IMR-90 (cell line): ENCODE results near the gene RAPGEF2. TPM values are rescaled to one million over a fixed set of nuclear protein-coding genes. Genes with fewer than 3 reads are reported as not detected.

ENCODE experiments used
- ATAC-seq: fragments of 200-7000 bp; cut with Tn5 transposase; 2 replicates; pipeline ENCODE4 v1.9.1; 2020; ENCODE audit warnings: low read depth, mild to moderate bottlenecking, moderate library complexity
- BruUV-seq: library from RNA; stranded (reverse); fragments of 400-500 nt; replicated peaks from 2 replicates; lab custom pipeline; 2021; lab: Mats Ljungman, UMichigan
- CTCF ChIA-PET: fragments of 300-600 bp; formaldehyde crosslinking; extraction: SDS; loops from one replicate; lab custom pipeline; 2021; ENCODE audit warnings: antibody characterized with exemption; lab: Yijun Ruan, JAX
- POLR2A ChIA-PET: fragments of 300-600 bp; sonication (Branson Sonifier 250); formaldehyde crosslinking; loops from one replicate; lab custom pipeline; 2022; ENCODE audit warnings: antibody characterized with exemption; ENCODE audit not compliant: unreplicated experiment; lab: Charles Lee
- DNase-seq: peaks from one replicate; pipeline ENCODE4 v3.0.0; 2013
- H2AFZ ChIP-seq: replicated peaks from 2 replicates; pipeline ENCODE3; 2013; ENCODE audit warnings: low read length, mild to moderate bottlenecking; ENCODE audit not compliant: poor library complexity
- H2AK5ac ChIP-seq: 2 replicates; pipeline ENCODE4 v1.6.1; 2013; ENCODE audit warnings: low read depth, low read length, inconsistent platforms
- H2AK9ac ChIP-seq: replicated peaks from 2 replicates; pipeline ENCODE3; 2013; ENCODE audit warnings: mild to moderate bottlenecking, low read depth, low read length, moderate library complexity; ENCODE audit not compliant: poor library complexity
- H2BK120ac ChIP-seq: 2 replicates; pipeline ENCODE4 v1.6.1; 2013; ENCODE audit warnings: low read depth, low read length, inconsistent platforms
- H2BK15ac ChIP-seq: 3 replicates; pipeline ENCODE4 v1.6.1; 2013; ENCODE audit warnings: low read depth, low read length, inconsistent platforms
- H2BK20ac ChIP-seq: 2 replicates; pipeline ENCODE4 v1.6.1; 2013; ENCODE audit warnings: low read depth, mild to moderate bottlenecking, inconsistent platforms, low read length, moderate library complexity
- H2BK5ac ChIP-seq: 2 replicates; pipeline ENCODE4 v1.6.1; 2013; ENCODE audit warnings: mild to moderate bottlenecking, low read depth, low read length, inconsistent platforms; ENCODE audit not compliant: poor library complexity, severe bottlenecking
- H3K14ac ChIP-seq: replicated peaks from 2 replicates; pipeline ENCODE4 v1.6.1; 2013; ENCODE audit warnings: low read depth, low read length, inconsistent platforms
- H3K18ac ChIP-seq: 2 replicates; pipeline ENCODE4 v1.6.1; 2013; ENCODE audit warnings: low read depth, low read length, control low read depth
- H3K23ac ChIP-seq: 2 replicates; pipeline ENCODE4 v1.6.1; 2013; ENCODE audit warnings: low read depth, low read length, inconsistent platforms
- H3K27ac ChIP-seq: 2 replicates; pipeline ENCODE4 v1.5.1; 2013; ENCODE audit warnings: mild to moderate bottlenecking, control low read depth, low read length; ENCODE audit not compliant: insufficient read depth
- H3K27me3 ChIP-seq: 2 replicates; pipeline ENCODE4 v1.6.1; 2013; ENCODE audit warnings: low read length; ENCODE audit not compliant: control insufficient read depth, insufficient read depth
- H3K36me3 ChIP-seq: 2 replicates; pipeline ENCODE4 v1.6.1; 2013; ENCODE audit warnings: low read length, mixed read lengths; ENCODE audit not compliant: control insufficient read depth, insufficient read depth
- H3K4ac ChIP-seq: 2 replicates; pipeline ENCODE4 v1.6.1; 2013; ENCODE audit warnings: low read depth, low read length, inconsistent platforms
- H3K4me1 ChIP-seq: 2 replicates; pipeline ENCODE4 v1.6.1; 2013; ENCODE audit warnings: low read length, mixed read lengths; ENCODE audit not compliant: control insufficient read depth, insufficient read depth
- H3K4me2 ChIP-seq: 2 replicates; pipeline ENCODE4 v1.6.1; 2013; ENCODE audit warnings: low read depth, mild to moderate bottlenecking, control low read depth, low read length, moderate library complexity
- H3K4me3 ChIP-seq: 2 replicates; pipeline ENCODE4 v1.5.1; 2013; ENCODE audit warnings: low read depth, mild to moderate bottlenecking, control low read depth, low read length, moderate library complexity; ENCODE audit not compliant: insufficient read depth
- H3K56ac ChIP-seq: 2 replicates; pipeline ENCODE4 v1.6.1; 2013; ENCODE audit warnings: low read length, inconsistent platforms; ENCODE audit not compliant: insufficient read depth; ENCODE audit errors: extremely low read depth
- H3K79me1 ChIP-seq, 2 experiments: 2 replicates each; pipeline ENCODE4 v1.6.1; 2013; ENCODE audit warnings: low read length in 2 of 2, inconsistent platforms in 1 of 2, low read depth in 1 of 2
- H3K9ac ChIP-seq: 2 replicates; pipeline ENCODE4 v1.6.1; 2013; ENCODE audit warnings: low read depth, low read length, control low read depth
- H3K9me1 ChIP-seq: 2 replicates; pipeline ENCODE4 v1.6.1; 2013; ENCODE audit warnings: low read length, inconsistent platforms; ENCODE audit not compliant: insufficient read depth
- H3K9me3 ChIP-seq: 2 replicates; pipeline ENCODE4 v1.6.1; 2013; ENCODE audit warnings: low read length; ENCODE audit not compliant: control insufficient read depth, insufficient read depth
- H4K20me1 ChIP-seq: 2 replicates; pipeline ENCODE4 v1.6.1; 2013; ENCODE audit warnings: low read length, inconsistent platforms; ENCODE audit not compliant: insufficient read depth
- H4K5ac ChIP-seq: 2 replicates; pipeline ENCODE4 v1.6.1; 2013; ENCODE audit warnings: mild to moderate bottlenecking, low read depth, low read length, control low read depth
- H4K8ac ChIP-seq, 2 experiments: 2 replicates each; pipeline ENCODE4 v1.6.1; 2013; ENCODE audit warnings: low read depth in 2 of 2, low read length in 2 of 2, control low read depth in 1 of 2, inconsistent platforms in 1 of 2
- H4K91ac ChIP-seq: 2 replicates; pipeline ENCODE4 v1.6.1; 2013; ENCODE audit warnings: low read depth, low read length, inconsistent platforms; ENCODE audit not compliant: insufficient read depth
- BHLHE40 ChIP-seq: fragments of 150-350 bp; IDR thresholded peaks from 2 replicates; pipeline ENCODE4 v1.6.1; 2016; ENCODE audit warnings: mild to moderate bottlenecking, low read depth, low read length
- CEBPB ChIP-seq: IDR thresholded peaks from 2 replicates; pipeline ENCODE4 v1.6.1; 2012; ENCODE audit warnings: low read depth, low read length, improper control_type of control experiment
- CHD1 ChIP-seq: IDR thresholded peaks from 2 replicates; pipeline ENCODE4 v1.6.1; 2012; ENCODE audit warnings: low read depth, low read length, improper control_type of control experiment
- FOS ChIP-seq: fragments of 150-350 bp; IDR thresholded peaks from 2 replicates; pipeline ENCODE4 v1.6.1; 2016; ENCODE audit warnings: low read depth, low read length
- MAFK ChIP-seq: IDR thresholded peaks from 2 replicates; pipeline ENCODE4 v1.6.1; 2012; ENCODE audit warnings: low read depth, low read length, improper control_type of control experiment
- MAZ ChIP-seq: IDR thresholded peaks from 2 replicates; pipeline ENCODE4 v1.6.1; 2012; ENCODE audit warnings: low read depth, mild to moderate bottlenecking, low read length, improper control_type of control experiment, moderate library complexity, borderline replicate concordance
- MXI1 ChIP-seq: IDR thresholded peaks from 2 replicates; pipeline ENCODE4 v1.6.1; 2012; ENCODE audit warnings: low read depth, mild to moderate bottlenecking, low read length, moderate library complexity, borderline replicate concordance
- NFE2L2 ChIP-seq: fragments of 150-350 bp; IDR thresholded peaks from 2 replicates; pipeline ENCODE4 v1.6.1; 2016; ENCODE audit warnings: low read depth, mild to moderate bottlenecking, low read length
- POLR2A ChIP-seq: IDR thresholded peaks from 2 replicates; pipeline ENCODE4 v1.6.1; 2012; ENCODE audit warnings: mild to moderate bottlenecking, low read depth, low read length
- RAD21 ChIP-seq: IDR thresholded peaks from 2 replicates; pipeline ENCODE4 v1.6.1; 2012; ENCODE audit warnings: low read length, improper control_type of control experiment
- RCOR1 ChIP-seq: IDR thresholded peaks from 2 replicates; pipeline ENCODE4 v1.6.1; 2012; ENCODE audit warnings: mild to moderate bottlenecking, low read length, improper control_type of control experiment; ENCODE audit not compliant: insufficient replicate concordance
- RFX5 ChIP-seq: IDR thresholded peaks from 2 replicates; pipeline ENCODE4 v1.8.0; 2012; ENCODE audit warnings: low read depth, mild to moderate bottlenecking, low read length, moderate library complexity
- SMC3 ChIP-seq: fragments of 150-350 bp; IDR thresholded peaks from 2 replicates; pipeline ENCODE4 v1.6.1; 2016; ENCODE audit warnings: low read depth, mild to moderate bottlenecking, antibody characterized with exemption, low read length, moderate library complexity
- WGBS, 2 experiments: methylation state at CpG; one replicate each; pipeline versions ENCODE4 v1.1.5 to v1.1.7; 2013; ENCODE audit warnings: missing lambda C conversion rate in 2 of 2; ENCODE audit not compliant: insufficient read length in 1 of 2; ENCODE audit errors: extremely low coverage in 2 of 2; 5-methylcytosine and 5-hydroxymethylcytosine counted together
- dilution Hi-C: fragments of 300-500 bp; cut with HindIII; formaldehyde crosslinking; loops from one replicate; pipeline ENCODE4 v1.14.3; 2018; ENCODE audit warnings: low sequenced_read_pairs; ENCODE audit not compliant: unreplicated experiment
- in situ Hi-C: fragments of 300-500 bp; cut with MboI; formaldehyde crosslinking; loops from 3 replicates; pipeline ENCODE4 v1.14.3; 2019; ENCODE audit warnings: low sequenced_read_pairs, inconsistent platforms, mixed read lengths
- intact Hi-C: fragments of 100-400 bp; cut with micrococcal nuclease; formaldehyde crosslinking; loops from 2 replicates; pipeline ENCODE4 v1.10.0; 2022
- polyA plus RNA-seq, 3 experiments: library from polyadenylated mRNA; depleted of rRNA; stranded (reverse); fragments of >200 nt; gene quantifications; 2 replicates each; pipeline ENCODE4 v1.2.3, GENCODE V29; 2012; ENCODE audit warnings: low replicate concordance in 1 of 3
- total RNA-seq: library from RNA; depleted of rRNA; stranded (reverse); fragments of >200 nt; gene quantifications from 2 replicates; pipeline ENCODE4 v1.2.3, GENCODE V29; 2012
- TF ChIP-seq, protein P1 (sequence below): conservative IDR thresholded peaks from 2 replicates; pipeline ENCODE4 v1.5.1; 2012; ENCODE audit warnings: mild to moderate bottlenecking, low read depth, low read length, improper control_type of control experiment
- TF ChIP-seq, protein P2 (sequence below): fragments of 150-350 bp; IDR thresholded peaks from 2 replicates; pipeline ENCODE4 v1.6.1; 2016; ENCODE audit warnings: low read depth, mild to moderate bottlenecking, low read length, moderate library complexity, borderline replicate concordance
- TF ChIP-seq, protein P3 (sequence below): fragments of 150-350 bp; IDR thresholded peaks from 2 replicates; pipeline ENCODE4 v1.6.1; 2017; ENCODE audit warnings: mild to moderate bottlenecking, antibody characterized with exemption, low read length, low read depth

The RAPGEF2 gene
- total and polyA plus RNA-seq, 2 of the 4 experiments (the other 2 are of a cell fraction) = 27.6 to 109 TPM

DNA sequence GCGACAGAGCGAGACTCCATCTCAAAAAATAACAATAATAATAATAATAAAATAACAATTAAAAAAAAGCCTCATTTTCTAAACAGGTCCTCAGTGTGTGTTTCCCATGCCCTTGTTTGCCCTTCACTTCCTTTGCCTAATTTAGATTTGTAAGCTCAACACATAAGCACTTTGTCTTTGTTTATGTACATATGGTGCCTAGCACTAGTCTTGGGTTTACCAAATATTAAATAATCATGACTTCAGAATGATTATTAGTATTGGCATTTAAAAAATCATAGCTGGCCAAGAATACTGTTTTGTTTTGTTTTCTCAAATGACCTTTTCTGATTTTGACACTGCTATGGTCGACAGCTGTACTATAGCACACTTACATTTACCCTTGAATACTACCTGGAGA is 6.4 kb upstream of the RAPGEF2 start:
- no peak overlapping the region for H3K27ac ChIP-seq
- no peak for DNase-seq
- no peaks in the 10 kb centered on the region for H3K4me1 ChIP-seq
- POLR2A ChIA-PET = no interaction called here
- no peaks in the 10 kb centered on the region for H3K36me3 ChIP-seq
- intact Hi-C loops (no loop called here), in situ Hi-C loops (no loop called here), dilution Hi-C loops (no loop called here)
- H3K9me3 ChIP-seq = no peaks in the 10 kb centered on the region
- ATAC-seq = no peak
- WGBS, 2 experiments = no CpG with 5 or more reads among the region's 3 CpGs
- no peak overlapping the region for H2AFZ ChIP-seq
- no TSS peak for BruUV-seq
- no peak overlapping the region for H2BK15ac ChIP-seq
- no peak overlapping the region for H2BK20ac ChIP-seq
- no peak overlapping the region for H3K4me3 ChIP-seq
- no peak overlapping the region for H4K8ac ChIP-seq
- H3K27me3 ChIP-seq = peaks cover 9% of the 10 kb centered on the region
- H4K20me1 ChIP-seq = no peaks in the 10 kb centered on the region
- H2BK120ac ChIP-seq = no peak overlapping the region
- no peak overlapping the region for H3K14ac ChIP-seq
- H3K23ac ChIP-seq = no peak overlapping the region
- H3K79me1 ChIP-seq = no peaks in the 10 kb centered on the region
- no peak overlapping the region for H3K4me2 ChIP-seq
- CTCF ChIA-PET = interaction anchor here (1.0 kb wide), 1 partner anchor 10 kb away, joined by 3 read pairs; no protein-coding TSS in a partner anchor
- H3K18ac ChIP-seq = no peak overlapping the region
- H2BK5ac ChIP-seq = no peak overlapping the region
- no peak overlapping the region for H3K9ac ChIP-seq
- no peak overlapping the region for H3K4ac ChIP-seq
- no peak for TF ChIP-seq MAZ
- no peak for TF ChIP-seq SMC3
- TF ChIP-seq CHD1 = no peak
- no peak for TF ChIP-seq RAD21
- TF ChIP-seq, protein P1, sequence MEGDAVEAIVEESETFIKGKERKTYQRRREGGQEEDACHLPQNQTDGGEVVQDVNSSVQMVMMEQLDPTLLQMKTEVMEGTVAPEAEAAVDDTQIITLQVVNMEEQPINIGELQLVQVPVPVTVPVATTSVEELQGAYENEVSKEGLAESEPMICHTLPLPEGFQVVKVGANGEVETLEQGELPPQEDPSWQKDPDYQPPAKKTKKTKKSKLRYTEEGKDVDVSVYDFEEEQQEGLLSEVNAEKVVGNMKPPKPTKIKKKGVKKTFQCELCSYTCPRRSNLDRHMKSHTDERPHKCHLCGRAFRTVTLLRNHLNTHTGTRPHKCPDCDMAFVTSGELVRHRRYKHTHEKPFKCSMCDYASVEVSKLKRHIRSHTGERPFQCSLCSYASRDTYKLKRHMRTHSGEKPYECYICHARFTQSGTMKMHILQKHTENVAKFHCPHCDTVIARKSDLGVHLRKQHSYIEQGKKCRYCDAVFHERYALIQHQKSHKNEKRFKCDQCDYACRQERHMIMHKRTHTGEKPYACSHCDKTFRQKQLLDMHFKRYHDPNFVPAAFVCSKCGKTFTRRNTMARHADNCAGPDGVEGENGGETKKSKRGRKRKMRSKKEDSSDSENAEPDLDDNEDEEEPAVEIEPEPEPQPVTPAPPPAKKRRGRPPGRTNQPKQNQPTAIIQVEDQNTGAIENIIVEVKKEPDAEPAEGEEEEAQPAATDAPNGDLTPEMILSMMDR = no peak
- TF ChIP-seq RCOR1 = no peak
- TF ChIP-seq, protein P2, sequence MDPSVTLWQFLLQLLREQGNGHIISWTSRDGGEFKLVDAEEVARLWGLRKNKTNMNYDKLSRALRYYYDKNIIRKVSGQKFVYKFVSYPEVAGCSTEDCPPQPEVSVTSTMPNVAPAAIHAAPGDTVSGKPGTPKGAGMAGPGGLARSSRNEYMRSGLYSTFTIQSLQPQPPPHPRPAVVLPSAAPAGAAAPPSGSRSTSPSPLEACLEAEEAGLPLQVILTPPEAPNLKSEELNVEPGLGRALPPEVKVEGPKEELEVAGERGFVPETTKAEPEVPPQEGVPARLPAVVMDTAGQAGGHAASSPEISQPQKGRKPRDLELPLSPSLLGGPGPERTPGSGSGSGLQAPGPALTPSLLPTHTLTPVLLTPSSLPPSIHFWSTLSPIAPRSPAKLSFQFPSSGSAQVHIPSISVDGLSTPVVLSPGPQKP = no peak
- TF ChIP-seq RFX5 = no peak
- TF ChIP-seq NFE2L2 = no peak
- no peak for TF ChIP-seq FOS
- no peak for TF ChIP-seq CEBPB
- TF ChIP-seq, protein P3, sequence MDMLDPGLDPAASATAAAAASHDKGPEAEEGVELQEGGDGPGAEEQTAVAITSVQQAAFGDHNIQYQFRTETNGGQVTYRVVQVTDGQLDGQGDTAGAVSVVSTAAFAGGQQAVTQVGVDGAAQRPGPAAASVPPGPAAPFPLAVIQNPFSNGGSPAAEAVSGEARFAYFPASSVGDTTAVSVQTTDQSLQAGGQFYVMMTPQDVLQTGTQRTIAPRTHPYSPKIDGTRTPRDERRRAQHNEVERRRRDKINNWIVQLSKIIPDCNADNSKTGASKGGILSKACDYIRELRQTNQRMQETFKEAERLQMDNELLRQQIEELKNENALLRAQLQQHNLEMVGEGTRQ = no peak
- no peak for TF ChIP-seq MXI1
- TF ChIP-seq MAFK = no peak
- no peak for TF ChIP-seq POLR2A
- TF ChIP-seq BHLHE40 = no peak
- H4K91ac ChIP-seq = no peak overlapping the region
- no peak overlapping the region for H3K56ac ChIP-seq
- H2AK9ac ChIP-seq = no peak overlapping the region
- H4K5ac ChIP-seq = no peak overlapping the region
- no peaks in the 10 kb centered on the region for H3K9me1 ChIP-seq
- no peak overlapping the region for H2AK5ac ChIP-seq
